PC-9 (cell line): ENCODE data around the gene ADAMTS3. TPM values are rescaled to one million over a fixed set of nuclear protein-coding genes. Genes with fewer than 3 reads are reported as not detected.

Experiments used
- BruUV-seq: library from RNA; stranded (reverse); fragments of 400-500 nt; replicated peaks from 2 replicates; lab custom pipeline; 2021; lab: Mats Ljungman, UMichigan
- CTCF ChIA-PET: fragments of 300-600 bp; sonication (Branson Sonifier 250); formaldehyde crosslinking; loops from one replicate; lab custom pipeline; 2022; ENCODE audit warnings: antibody characterized with exemption; lab: Charles Lee
- POLR2A ChIA-PET: fragments of 300-600 bp; sonication (Branson Sonifier 250); formaldehyde crosslinking; loops from one replicate; lab custom pipeline; 2022; ENCODE audit warnings: antibody characterized with exemption; ENCODE audit not compliant: unreplicated experiment; lab: Charles Lee
- DNase-seq, 2 experiments: peaks; one replicate each; pipeline versions ENCODE4 v3.0.0 to v3.0.0-alpha.2; 2015 to 2022; ENCODE audit warnings: mixed read lengths in 1 of 2
- H2AFZ ChIP-seq: fragments of 200-600 bp; sonication (generic); 2 replicates; pipeline ENCODE4 v1.8.1; 2017; ENCODE audit warnings: antibody characterized with exemption
- H3F3A ChIP-seq: fragments of 200-600 bp; sonication (generic); 2 replicates; pipeline ENCODE4 v1.8.1; 2017; ENCODE audit warnings: antibody characterized with exemption, mild to moderate bottlenecking, low read depth; ENCODE audit not compliant: insufficient read depth
- H3K27ac ChIP-seq: fragments of 200-600 bp; sonication (generic); 2 replicates; pipeline ENCODE4 v1.6.1; 2016; ENCODE audit warnings: mixed run types
- H3K27me3 ChIP-seq: fragments of 200-600 bp; sonication (generic); 2 replicates; pipeline ENCODE4 v1.6.1; 2016; ENCODE audit warnings: low read depth, mixed run types; ENCODE audit not compliant: insufficient read depth
- H3K36me3 ChIP-seq: fragments of 200-600 bp; sonication (generic); 2 replicates; pipeline ENCODE4 v1.6.1; 2016; ENCODE audit warnings: low read depth, mixed run types
- H3K4me1 ChIP-seq: fragments of 200-600 bp; sonication (generic); replicated peaks from 2 replicates; pipeline ENCODE4 v1.6.1; 2016; ENCODE audit warnings: mixed run types; ENCODE audit not compliant: insufficient read depth
- H3K4me2 ChIP-seq: fragments of 200-600 bp; sonication (generic); 2 replicates; pipeline ENCODE4 v1.6.1; 2017; ENCODE audit warnings: mixed run types
- H3K4me3 ChIP-seq: fragments of 200-600 bp; sonication (generic); 2 replicates; pipeline ENCODE4 v1.6.1; 2016; ENCODE audit warnings: mixed run types
- H3K79me2 ChIP-seq: fragments of 200-600 bp; sonication (generic); 2 replicates; pipeline ENCODE4 v1.6.1; 2017; ENCODE audit warnings: low read depth, mixed run types
- H3K9me2 ChIP-seq: fragments of 200-600 bp; sonication (generic); 2 replicates; pipeline ENCODE4 v1.8.1; 2017; ENCODE audit warnings: mild to moderate bottlenecking; ENCODE audit not compliant: insufficient read depth
- H3K9me3 ChIP-seq: fragments of 200-600 bp; sonication (generic); 2 replicates; pipeline ENCODE4 v1.8.1; 2016; ENCODE audit warnings: low read depth; ENCODE audit not compliant: insufficient read depth
- H4K20me1 ChIP-seq: fragments of 200-600 bp; sonication (generic); 2 replicates; pipeline ENCODE4 v1.8.1; 2017; ENCODE audit not compliant: insufficient read depth
- EZH2 ChIP-seq: fragments of 200-600 bp; sonication (generic); IDR thresholded peaks from 2 replicates; pipeline ENCODE4 v1.8.0; 2017; ENCODE audit warnings: antibody characterized with exemption, low read depth
- intact Hi-C: fragments of 100-400 bp; cut with micrococcal nuclease; formaldehyde crosslinking; loops from one replicate; pipeline ENCODE4 v1.10.0; 2022; ENCODE audit not compliant: unreplicated experiment
- total RNA-seq: library from RNA; stranded (reverse); gene quantifications from 2 replicates; pipeline ENCODE4 v1.2.3, GENCODE V29; 2021
- TF ChIP-seq, protein P1 (sequence below): fragments of 200-600 bp; sonication (generic); conservative IDR thresholded peaks from 2 replicates; pipeline ENCODE4 v1.6.1; 2017; ENCODE audit warnings: mixed run types, antibody characterized with exemption, mild to moderate bottlenecking, moderate library complexity

Gene ADAMTS3
- total RNA-seq, 1 experiment from 2014 or later: 0.76 TPM

DNA sequence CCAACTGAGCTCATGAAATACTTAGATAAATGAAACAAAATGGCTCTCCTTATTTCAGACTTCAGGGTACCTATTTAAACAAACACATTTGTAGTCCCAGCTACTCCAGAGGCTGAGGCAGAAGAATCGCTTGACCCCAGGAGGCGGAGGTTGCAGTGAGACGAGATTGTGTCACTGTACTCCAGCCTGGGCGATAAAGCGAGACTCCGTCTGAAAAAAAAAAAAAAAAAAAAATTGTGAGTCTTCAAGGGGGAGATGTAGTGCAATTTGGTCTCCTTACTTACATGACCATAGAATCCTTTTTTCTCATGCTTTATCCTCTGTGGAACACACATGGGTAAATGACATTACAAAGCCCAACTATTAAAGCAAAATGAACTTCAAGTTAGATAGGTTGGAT is 2.3 kb upstream of the ADAMTS3 start:
- no peaks in the 10 kb centered on the region for H3F3A ChIP-seq
- no peak overlapping the region for H2AFZ ChIP-seq
- no peaks in the 10 kb centered on the region for H3K9me3 ChIP-seq
- H4K20me1 ChIP-seq: no peaks in the 10 kb centered on the region
- H3K4me2 ChIP-seq: no peak overlapping the region
- H3K4me3 ChIP-seq: no peak overlapping the region
- H3K4me1 ChIP-seq: peaks cover 6% of the 10 kb centered on the region; the same call in 1 of the 2 replicates
- DNase-seq: no peak
- H3K9me2 ChIP-seq: no peaks in the 10 kb centered on the region
- H3K79me2 ChIP-seq: no peaks in the 10 kb centered on the region
- no peak overlapping the region for H3K27ac ChIP-seq
- BruUV-seq: no TSS peak
- no peaks in the 10 kb centered on the region for H3K27me3 ChIP-seq
- ChIA-PET CTCF (no interaction called here), POLR2A (no interaction called here)
- TF ChIP-seq EZH2: no peak
- TF ChIP-seq, protein P1, sequence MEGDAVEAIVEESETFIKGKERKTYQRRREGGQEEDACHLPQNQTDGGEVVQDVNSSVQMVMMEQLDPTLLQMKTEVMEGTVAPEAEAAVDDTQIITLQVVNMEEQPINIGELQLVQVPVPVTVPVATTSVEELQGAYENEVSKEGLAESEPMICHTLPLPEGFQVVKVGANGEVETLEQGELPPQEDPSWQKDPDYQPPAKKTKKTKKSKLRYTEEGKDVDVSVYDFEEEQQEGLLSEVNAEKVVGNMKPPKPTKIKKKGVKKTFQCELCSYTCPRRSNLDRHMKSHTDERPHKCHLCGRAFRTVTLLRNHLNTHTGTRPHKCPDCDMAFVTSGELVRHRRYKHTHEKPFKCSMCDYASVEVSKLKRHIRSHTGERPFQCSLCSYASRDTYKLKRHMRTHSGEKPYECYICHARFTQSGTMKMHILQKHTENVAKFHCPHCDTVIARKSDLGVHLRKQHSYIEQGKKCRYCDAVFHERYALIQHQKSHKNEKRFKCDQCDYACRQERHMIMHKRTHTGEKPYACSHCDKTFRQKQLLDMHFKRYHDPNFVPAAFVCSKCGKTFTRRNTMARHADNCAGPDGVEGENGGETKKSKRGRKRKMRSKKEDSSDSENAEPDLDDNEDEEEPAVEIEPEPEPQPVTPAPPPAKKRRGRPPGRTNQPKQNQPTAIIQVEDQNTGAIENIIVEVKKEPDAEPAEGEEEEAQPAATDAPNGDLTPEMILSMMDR: no peak
- H3K36me3 ChIP-seq: no peaks in the 10 kb centered on the region
- intact Hi-C loops: no loop called here

DNA sequence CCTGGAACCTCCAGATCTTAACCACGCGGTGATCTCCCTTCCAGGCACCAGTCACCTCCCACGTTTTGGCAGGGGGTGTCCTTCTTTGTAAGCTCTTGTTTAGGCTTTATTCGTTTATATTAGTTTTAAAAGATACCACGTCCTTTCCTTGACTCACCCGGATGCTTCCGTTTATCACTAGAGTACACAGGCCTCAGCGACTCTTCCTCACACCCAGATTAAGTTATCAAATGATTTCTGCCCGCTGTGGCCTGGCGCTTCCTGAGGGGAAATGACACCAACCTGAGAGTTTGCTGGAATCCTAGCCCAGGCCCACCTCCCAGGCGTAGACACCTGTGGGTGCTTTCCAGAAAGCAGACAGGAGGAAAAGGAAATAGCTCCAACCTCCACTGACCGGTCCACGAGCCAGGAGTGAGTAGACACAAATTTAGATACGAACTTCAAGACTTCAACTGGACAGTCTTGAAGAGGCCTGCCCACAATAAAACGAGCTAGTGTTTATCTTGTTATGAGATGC is 756 bp upstream of the ADAMTS3 start:
- CTCF ChIA-PET: no interaction called here
- intact Hi-C loops: no loop called here

DNA sequence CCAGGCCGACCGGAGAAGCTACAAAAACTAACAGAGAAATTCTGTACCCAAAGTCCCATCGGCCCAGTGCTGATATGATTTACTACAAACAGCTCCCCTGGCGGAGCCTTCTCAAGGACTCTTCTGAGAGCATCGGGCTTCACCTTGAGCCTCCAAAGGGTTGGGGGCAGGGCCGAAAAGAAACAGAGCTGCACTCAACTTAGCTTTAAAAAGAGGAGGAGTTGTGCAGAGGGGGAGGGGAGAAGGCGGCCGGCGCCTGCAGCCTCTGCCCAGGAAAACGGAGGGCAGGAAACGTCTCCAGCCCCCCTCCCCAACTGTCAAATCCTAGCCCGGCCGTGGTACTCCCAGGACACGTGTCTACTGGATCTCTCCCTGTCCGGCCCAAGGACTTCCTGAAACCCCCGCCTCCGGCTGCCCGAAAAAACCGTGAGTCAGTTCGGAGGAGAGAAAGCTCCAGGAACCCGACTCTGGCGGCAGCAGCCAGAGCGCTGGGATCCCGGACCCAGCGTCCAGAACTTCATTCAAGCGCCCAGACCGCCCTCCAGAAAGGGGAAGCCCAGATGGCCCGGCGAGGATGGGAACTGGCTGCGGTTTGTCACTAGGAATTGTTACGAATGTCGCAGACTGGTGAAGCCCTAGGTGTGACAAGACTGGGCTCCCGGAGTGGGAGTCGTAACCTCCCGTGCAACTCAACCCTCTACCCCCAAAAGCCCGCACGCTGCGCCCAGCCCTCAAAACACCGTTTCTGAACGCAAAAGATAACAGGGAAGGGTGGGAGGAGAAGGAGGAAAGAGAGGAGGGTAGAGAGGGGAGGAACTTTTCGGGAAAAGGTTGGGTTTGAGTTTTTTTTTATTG is 973 bp downstream of the ADAMTS3 start:
- Histone ChIP-seq H3K79me2 (no peaks in the 10 kb centered on the region), H3K4me2 (peak overlapping the region; percentile 99), H2AFZ (peak overlapping the region; percentile 82), H3K27ac (no peak overlapping the region), H4K20me1 (no peaks in the 10 kb centered on the region), H3K9me3 (no peaks in the 10 kb centered on the region), H3F3A (no peaks in the 10 kb centered on the region), H3K27me3 (no peaks in the 10 kb centered on the region), H3K36me3 (no peaks in the 10 kb centered on the region), H3K9me2 (no peaks in the 10 kb centered on the region), H3K4me3 (peak overlapping the region; percentile 65), H3K4me1 (peaks cover 6% of the 10 kb centered on the region; the same call in 1 of the 2 replicates)
- CTCF ChIA-PET: no interaction called here
- peak; percentile 40 to 52 for DNase-seq
- intact Hi-C loops: no loop called here
- TF ChIP-seq EZH2: no peak
- TF ChIP-seq, protein P1: no peak; the same call in 1 of the 2 replicates
- BruUV-seq: no TSS peak
- POLR2A ChIA-PET: interaction anchor here (0.7 kb wide), 2 partner anchors 1488 to 1653 kb away, joined by 4 to 5 read pairs; no protein-coding TSS in a partner anchor

More for the DNA sequence above, 756 bp upstream of the ADAMTS3 start:
- no peaks in the 10 kb centered on the region for H3K27me3 ChIP-seq
- peaks cover 6% of the 10 kb centered on the region; the same call in 1 of the 2 replicates for H3K4me1 ChIP-seq
- H3K4me2 ChIP-seq: peak overlapping the region; percentile 99
- BruUV-seq: no TSS peak
- H3K27ac ChIP-seq: no peak overlapping the region
- H4K20me1 ChIP-seq: no peaks in the 10 kb centered on the region
- POLR2A ChIA-PET: no interaction called here
- no peaks in the 10 kb centered on the region for H3K9me3 ChIP-seq
- H3K4me3 ChIP-seq: no peak overlapping the region; the same call in 1 of the 2 replicates
- TF ChIP-seq, protein P1: no peak
- TF ChIP-seq EZH2: no peak
- no peaks in the 10 kb centered on the region for H3K36me3 ChIP-seq
- no peaks in the 10 kb centered on the region for H3K79me2 ChIP-seq
- 0 out of 2 replicates have a peak overlapping the region, but pooled peaks have one; percentile 83 for H2AFZ ChIP-seq
- no peak for DNase-seq
- no peaks in the 10 kb centered on the region for H3K9me2 ChIP-seq
- H3F3A ChIP-seq: no peaks in the 10 kb centered on the region
